Loucy (cell line): ENCODE data around the gene AKT1S1.

Source experiments
- H2AFZ ChIP-seq: fragments of 200-600 bp; sonication (generic); 2 replicates; pipeline ENCODE4 v1.6.0; 2016; ENCODE audit warnings: antibody characterized with exemption, mild to moderate bottlenecking, low read length, moderate library complexity
- H3F3A ChIP-seq: fragments of 200-600 bp; 2 replicates; pipeline ENCODE4 v1.6.0; 2016; ENCODE audit warnings: antibody characterized with exemption, low read depth, mild to moderate bottlenecking
- H3K27me3 ChIP-seq: fragments of 200-600 bp; sonication (generic); 2 replicates; pipeline ENCODE4 v1.6.1; 2014; ENCODE audit warnings: low read length, mild to moderate bottlenecking; ENCODE audit not compliant: insufficient read depth, poor library complexity, severe bottlenecking
- H3K36me3 ChIP-seq: fragments of 200-600 bp; sonication (generic); 2 replicates; pipeline ENCODE4 v1.6.1; 2016; ENCODE audit warnings: low read length; ENCODE audit not compliant: insufficient read depth
- H3K4me1 ChIP-seq: fragments of 200-600 bp; sonication (generic); 2 replicates; pipeline ENCODE4 v1.5.1; 2014; ENCODE audit warnings: low read length, mild to moderate bottlenecking; ENCODE audit not compliant: insufficient read depth, poor library complexity, severe bottlenecking
- H3K4me2 ChIP-seq: fragments of 200-600 bp; sonication (generic); 2 replicates; pipeline ENCODE4 v1.6.0; 2014; ENCODE audit warnings: antibody characterized with exemption, low read length, low read depth, mild to moderate bottlenecking; ENCODE audit not compliant: poor library complexity, severe bottlenecking
- H3K4me3 ChIP-seq: fragments of 200-600 bp; sonication (generic); 2 replicates; pipeline ENCODE4 v1.5.1; 2014; ENCODE audit warnings: low read length, mild to moderate bottlenecking, mixed read lengths; ENCODE audit not compliant: poor library complexity, severe bottlenecking
- H3K79me2 ChIP-seq: fragments of 200-600 bp; sonication (generic); 2 replicates; pipeline ENCODE4 v1.6.1; 2014; ENCODE audit warnings: low read length; ENCODE audit not compliant: insufficient read depth
- H3K9ac ChIP-seq: fragments of 200-600 bp; sonication (generic); 2 replicates; pipeline ENCODE4 v1.6.0; 2014; ENCODE audit warnings: mild to moderate bottlenecking, low read depth, low read length, moderate library complexity; ENCODE audit not compliant: poor library complexity, severe bottlenecking
- H3K9me2 ChIP-seq: fragments of 200-600 bp; sonication (generic); replicated peaks from 2 replicates; pipeline ENCODE4 v1.6.1; 2016; ENCODE audit warnings: low read depth, low read length, mixed read lengths
- H3K9me3 ChIP-seq: fragments of 200-600 bp; sonication (generic); 2 replicates; pipeline ENCODE4 v1.6.1; 2014; ENCODE audit warnings: mild to moderate bottlenecking, antibody characterized with exemption, low read length, low read depth; ENCODE audit not compliant: insufficient read depth
- H4K20me1 ChIP-seq: fragments of 200-600 bp; sonication (generic); 2 replicates; pipeline ENCODE4 v1.6.0; 2014; ENCODE audit warnings: antibody characterized with exemption, low read length, mild to moderate bottlenecking; ENCODE audit not compliant: insufficient read depth, poor library complexity, severe bottlenecking
- EZH2phosphoT487 ChIP-seq: fragments of 200-600 bp; IDR thresholded peaks from 2 replicates; pipeline ENCODE4 v1.6.1; 2018; ENCODE audit warnings: antibody characterized with exemption, mild to moderate bottlenecking, moderate library complexity, borderline replicate concordance
- TF ChIP-seq, protein P1 (sequence below): fragments of 200-600 bp; sonication (generic); conservative IDR thresholded peaks from 2 replicates; pipeline ENCODE4 v1.5.1; 2014; ENCODE audit warnings: mild to moderate bottlenecking, antibody characterized with exemption, low read length

The AKT1S1 gene

DNA sequence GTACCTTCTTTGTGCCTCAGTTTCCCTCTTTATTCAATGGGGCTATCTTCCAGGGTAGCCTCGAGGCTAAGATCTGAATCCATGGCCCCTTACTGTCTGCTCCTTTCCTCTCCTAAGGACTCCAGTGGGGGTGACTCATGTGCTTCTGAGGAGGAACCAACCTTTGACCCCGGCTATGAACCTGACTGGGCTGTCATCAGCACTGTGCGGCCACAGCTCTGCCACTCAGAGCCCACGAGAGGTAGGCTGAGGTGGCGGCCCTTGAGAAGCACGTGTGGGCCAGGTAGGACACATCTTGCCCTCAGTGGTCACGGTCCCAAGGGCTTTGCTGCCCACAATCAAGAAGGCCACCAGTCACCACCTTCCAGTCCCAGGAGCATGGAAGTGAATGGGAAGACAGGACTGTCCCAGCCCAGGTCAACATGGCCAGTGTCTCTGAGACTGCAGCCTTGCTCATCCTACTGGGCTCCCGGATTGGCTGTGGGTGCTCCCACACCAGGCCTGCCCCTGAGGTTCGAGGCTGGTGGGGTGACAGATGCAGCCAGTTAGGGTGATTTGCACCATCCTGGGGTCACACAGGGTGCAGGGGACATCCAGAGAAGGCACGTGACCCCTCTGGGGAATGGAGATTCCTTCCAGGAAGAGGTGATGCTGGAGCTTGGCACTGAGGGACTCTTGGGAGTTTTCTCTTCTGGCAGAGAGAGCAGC lies 3.2 kb upstream of the AKT1S1 start:
- H3K4me1 ChIP-seq, result peaks cover 21% of the 10 kb centered on the region
- peaks cover 11% of the 10 kb centered on the region for H4K20me1 ChIP-seq
- no peaks in the 10 kb centered on the region for H3K9me3 ChIP-seq
- H3K36me3 ChIP-seq, result peaks cover 17% of the 10 kb centered on the region; the same call in 1 of the 2 replicates
- H3K4me2 ChIP-seq, result no peak overlapping the region
- H3K27me3 ChIP-seq, result no peaks in the 10 kb centered on the region
- H3K9me2 ChIP-seq, result no peaks in the 10 kb centered on the region
- no peak overlapping the region for H3K9ac ChIP-seq
- no peaks in the 10 kb centered on the region for H3F3A ChIP-seq
- H2AFZ ChIP-seq, result no peak overlapping the region
- TF ChIP-seq EZH2phosphoT487, result no peak
- TF ChIP-seq, protein P1, sequence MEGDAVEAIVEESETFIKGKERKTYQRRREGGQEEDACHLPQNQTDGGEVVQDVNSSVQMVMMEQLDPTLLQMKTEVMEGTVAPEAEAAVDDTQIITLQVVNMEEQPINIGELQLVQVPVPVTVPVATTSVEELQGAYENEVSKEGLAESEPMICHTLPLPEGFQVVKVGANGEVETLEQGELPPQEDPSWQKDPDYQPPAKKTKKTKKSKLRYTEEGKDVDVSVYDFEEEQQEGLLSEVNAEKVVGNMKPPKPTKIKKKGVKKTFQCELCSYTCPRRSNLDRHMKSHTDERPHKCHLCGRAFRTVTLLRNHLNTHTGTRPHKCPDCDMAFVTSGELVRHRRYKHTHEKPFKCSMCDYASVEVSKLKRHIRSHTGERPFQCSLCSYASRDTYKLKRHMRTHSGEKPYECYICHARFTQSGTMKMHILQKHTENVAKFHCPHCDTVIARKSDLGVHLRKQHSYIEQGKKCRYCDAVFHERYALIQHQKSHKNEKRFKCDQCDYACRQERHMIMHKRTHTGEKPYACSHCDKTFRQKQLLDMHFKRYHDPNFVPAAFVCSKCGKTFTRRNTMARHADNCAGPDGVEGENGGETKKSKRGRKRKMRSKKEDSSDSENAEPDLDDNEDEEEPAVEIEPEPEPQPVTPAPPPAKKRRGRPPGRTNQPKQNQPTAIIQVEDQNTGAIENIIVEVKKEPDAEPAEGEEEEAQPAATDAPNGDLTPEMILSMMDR, result no peak
- peaks cover 23% of the 10 kb centered on the region for H3K79me2 ChIP-seq
- H3K4me3 ChIP-seq, result no peak overlapping the region

DNA sequence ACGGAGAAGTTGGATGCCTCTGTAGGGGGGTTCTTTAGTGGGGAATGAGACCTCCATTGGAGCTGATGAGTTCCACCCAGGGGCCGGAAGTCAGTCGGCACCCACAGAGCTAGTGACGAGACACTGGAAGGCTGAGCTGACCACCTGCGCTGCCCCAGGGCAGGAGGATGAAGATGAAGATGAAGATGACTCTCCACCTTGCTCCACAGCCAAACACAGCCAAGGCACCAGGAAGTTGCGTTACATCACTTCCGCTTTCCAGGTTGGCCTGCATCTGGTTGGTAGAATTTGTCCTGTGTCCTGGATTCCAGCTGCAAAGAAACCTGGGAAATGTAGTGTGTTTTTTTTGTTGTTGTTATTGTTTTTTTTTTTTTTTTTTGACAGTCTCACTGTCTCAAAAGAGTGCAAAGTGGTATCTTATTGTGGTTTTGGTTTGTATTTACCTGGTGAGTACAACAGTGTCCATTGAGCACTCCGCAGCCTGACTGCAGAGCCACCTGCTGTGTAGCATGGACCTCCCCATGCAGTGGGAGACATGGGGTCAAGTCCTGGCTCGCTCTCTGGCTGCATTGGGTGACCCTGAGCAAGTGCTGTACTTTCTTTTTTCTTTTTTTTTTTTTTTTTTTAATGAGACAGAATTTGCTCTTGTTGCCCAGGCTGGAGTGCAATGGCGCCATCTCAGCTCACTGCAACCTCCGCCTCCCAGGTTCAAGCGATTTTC lies 2.2 kb upstream of the AKT1S1 start:
- Histone ChIP-seq H3K36me3 (peaks cover 14% of the 10 kb centered on the region; the same call in 1 of the 2 replicates), H3K4me3 (peak overlapping the region; percentile 95), H3K4me1 (peaks cover 24% of the 10 kb centered on the region), H4K20me1 (peaks cover 11% of the 10 kb centered on the region), H3K79me2 (peaks cover 32% of the 10 kb centered on the region), H2AFZ (no peak overlapping the region), H3K9me2 (no peaks in the 10 kb centered on the region), H3K9ac (no peak overlapping the region), H3K9me3 (no peaks in the 10 kb centered on the region), H3K27me3 (no peaks in the 10 kb centered on the region), H3F3A (no peaks in the 10 kb centered on the region), H3K4me2 (peak overlapping the region; percentile 99)
- TF ChIP-seq, protein P1, result no peak
- TF ChIP-seq EZH2phosphoT487, result no peak

DNA sequence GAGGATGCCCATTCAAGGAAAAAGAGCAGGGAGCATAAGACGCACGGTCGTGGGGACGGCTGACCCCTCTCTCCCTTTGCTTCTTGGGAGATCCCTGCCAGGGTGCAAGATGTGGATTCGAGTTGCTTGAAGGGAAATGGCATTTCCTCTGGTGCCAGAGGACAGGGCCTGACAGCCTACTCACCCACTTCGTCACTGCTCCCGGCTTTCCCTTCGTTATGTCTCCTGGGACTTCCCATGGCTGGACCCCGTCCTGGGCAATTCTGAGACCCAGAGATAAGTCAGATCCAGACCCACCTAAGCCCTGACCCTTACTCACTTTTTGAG lies 1.6 kb upstream of the AKT1S1 start:
- Histone ChIP-seq H3K79me2 (peaks cover 34% of the 10 kb centered on the region), H3K27me3 (no peaks in the 10 kb centered on the region), H3K9me3 (no peaks in the 10 kb centered on the region), H3K9ac (peak overlapping the region; percentile 91), H3K9me2 (no peaks in the 10 kb centered on the region), H3F3A (no peaks in the 10 kb centered on the region), H4K20me1 (peaks cover 11% of the 10 kb centered on the region), H3K4me1 (peaks cover 24% of the 10 kb centered on the region), H2AFZ (no peak overlapping the region), H3K4me2 (peak overlapping the region; percentile 99), H3K4me3 (peak overlapping the region; percentile 95), H3K36me3 (peaks cover 10% of the 10 kb centered on the region; the same call in 1 of the 2 replicates)
- TF ChIP-seq, protein P1, result no peak
- no peak for TF ChIP-seq EZH2phosphoT487
